Upper lobe of left lung (tissue), 4 donors: ENCODE results near the gene CIB1.

Experiments
- CTCF ChIP-seq, 6 experiments: fragments of 450-650 bp in 4 of 6; fragments of 200-600 bp in 2 of 6; sonication (generic) in 2 of 6; IDR thresholded peaks; one replicate each; pipeline ENCODE4 v1.5.1; 2016 to 2019; ENCODE audit warnings: antibody characterized with exemption in 6 of 6
- EP300 ChIP-seq, 4 donors: sonication (generic); formaldehyde crosslinking; IDR thresholded peaks; one replicate each; pipeline ENCODE4 v1.5.1; 2017; ENCODE audit warnings: antibody characterized with exemption in 4 of 4, control low read depth in 2 of 4
- POLR2A ChIP-seq, 4 donors: fragments of 450-650 bp; IDR thresholded peaks; one replicate each; pipeline ENCODE4 v1.5.1; 2016 to 2017; ENCODE audit warnings: antibody characterized with exemption in 4 of 4, mild to moderate bottlenecking in 2 of 4
- POLR2AphosphoS5 ChIP-seq, 2 donors: sonication (generic); formaldehyde crosslinking; IDR thresholded peaks; one replicate each; pipeline ENCODE4 v1.5.1; 2017; ENCODE audit warnings: antibody characterized with exemption in 2 of 2

- no peak for TF ChIP-seq CTCF (IDR thresholded peaks at IDR 0.05)
- TF ChIP-seq POLR2A (IDR thresholded peaks at IDR 0.05), result no peak
- no peak for TF ChIP-seq EP300 (IDR thresholded peaks at IDR 0.05)
- no peak for TF ChIP-seq POLR2AphosphoS5 (IDR thresholded peaks at IDR 0.05)
These were observed 52.0 kb downstream of the CIB1 start for GRCh38 chr15:90181776-90182175.
